ENCODE results near the gene GOSR2.

DNA sequence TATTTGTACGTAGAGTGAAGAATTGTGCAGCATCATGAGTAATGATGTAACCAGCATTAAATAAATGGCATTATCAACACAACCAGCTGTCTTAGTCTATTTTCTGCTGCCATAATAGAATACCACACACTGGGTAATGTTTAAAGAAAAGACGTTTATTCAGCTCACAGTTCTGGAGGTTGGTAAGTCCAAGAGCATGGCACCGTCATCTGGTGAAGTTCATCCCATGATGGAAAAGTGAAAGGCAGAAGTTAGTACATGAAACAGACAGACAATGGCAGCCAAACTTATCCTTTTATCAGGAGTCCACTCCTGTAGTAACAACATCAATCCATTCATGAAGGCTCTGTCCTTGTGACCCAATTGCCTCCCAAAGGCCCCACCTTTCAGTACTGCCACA, 6.3 kb upstream of the GOSR2 start:
- TF ChIP-seq, protein P1, sequence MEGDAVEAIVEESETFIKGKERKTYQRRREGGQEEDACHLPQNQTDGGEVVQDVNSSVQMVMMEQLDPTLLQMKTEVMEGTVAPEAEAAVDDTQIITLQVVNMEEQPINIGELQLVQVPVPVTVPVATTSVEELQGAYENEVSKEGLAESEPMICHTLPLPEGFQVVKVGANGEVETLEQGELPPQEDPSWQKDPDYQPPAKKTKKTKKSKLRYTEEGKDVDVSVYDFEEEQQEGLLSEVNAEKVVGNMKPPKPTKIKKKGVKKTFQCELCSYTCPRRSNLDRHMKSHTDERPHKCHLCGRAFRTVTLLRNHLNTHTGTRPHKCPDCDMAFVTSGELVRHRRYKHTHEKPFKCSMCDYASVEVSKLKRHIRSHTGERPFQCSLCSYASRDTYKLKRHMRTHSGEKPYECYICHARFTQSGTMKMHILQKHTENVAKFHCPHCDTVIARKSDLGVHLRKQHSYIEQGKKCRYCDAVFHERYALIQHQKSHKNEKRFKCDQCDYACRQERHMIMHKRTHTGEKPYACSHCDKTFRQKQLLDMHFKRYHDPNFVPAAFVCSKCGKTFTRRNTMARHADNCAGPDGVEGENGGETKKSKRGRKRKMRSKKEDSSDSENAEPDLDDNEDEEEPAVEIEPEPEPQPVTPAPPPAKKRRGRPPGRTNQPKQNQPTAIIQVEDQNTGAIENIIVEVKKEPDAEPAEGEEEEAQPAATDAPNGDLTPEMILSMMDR (IDR thresholded peaks at IDR 0.05): no peak
- no peak for TF ChIP-seq POLR2A (IDR thresholded peaks at IDR 0.05)
